Cardiac septum (tissue), 1 donor: ENCODE results near the gene PZP. TPM values are rescaled to one million over a fixed set of nuclear protein-coding genes. Genes with fewer than 3 reads are reported as not detected.
"Not testable (repeated sequence)": the region's sequence is repeated elsewhere in the genome, so short reads cannot be mapped to it uniquely, and the experiment has no call there.

Experiments
- DNase-seq: peaks from one replicate; pipeline ENCODE4 v3.0.0-alpha.2; 2020; ENCODE audit warnings: low spot score
- intact Hi-C: fragments of 100-400 bp; cut with DNase I; formaldehyde crosslinking; loops from one replicate; pipeline ENCODE4 v1.14.0; 2022
- total RNA-seq: library from RNA; stranded (reverse); fragmentation: NEBNext Ultra II Directional; extraction: Animal tissue kit (Norgen Biotek cat#: 25700); gene quantifications from one replicate; pipeline ENCODE4 v1.2.1, GENCODE V29; 2021
- donor health status: DM: no; HTN: no; CAD: no.

The PZP gene
- total RNA-seq, 1 donor from 2014 or later, result 0.46 TPM

- intact Hi-C loops, result no loop called here
- no peak for DNase-seq
Measured at GRCh38 chr12:9204380-9204779, 3.8 kb downstream of the PZP start.

GRCh38 chr12:9198012-9198411, 10.2 kb downstream of the PZP start:
- intact Hi-C loops, result no loop called here
- no peak for DNase-seq

- intact Hi-C loops, result no loop called here
Measured at GRCh38 chr12:9184276-9184675, 23.9 kb downstream of the PZP start.

GRCh38 chr12:9180810-9181209, 27.4 kb downstream of the PZP start:
- intact Hi-C loops, result no loop called here
- DNase-seq, result no peak

More at GRCh38 chr12:9184276-9184675, 23.9 kb downstream of the PZP start:
- no peak for DNase-seq

GRCh38 chr12:9179781-9180180, 28.4 kb downstream of the PZP start:
- intact Hi-C loops, result no loop called here

GRCh38 chr12:9169979-9170634, 38.1 kb downstream of the PZP start:
- DNase-seq, result no peak
- intact Hi-C loops, result loop anchor here (5.0 kb wide), 1 partner anchor 72 kb away; no protein-coding TSS in a partner anchor

More at GRCh38 chr12:9179781-9180180, 28.4 kb downstream of the PZP start:
- DNase-seq, result no peak

GRCh38 chr12:9167345-9167744, 40.9 kb downstream of the PZP start:
- not testable (repeated sequence) for DNase-seq
- intact Hi-C loops, result loop anchor here (5.0 kb wide), 1 partner anchor 75 kb away; no protein-coding TSS in a partner anchor

- intact Hi-C loops, result loop anchor here (5.0 kb wide), 1 partner anchor 46 kb away; the partner anchor contains the start of gene A2M
- DNase-seq, result no peak
Measured at GRCh38 chr12:9163392-9163791, 44.8 kb downstream of the PZP start.

- intact Hi-C loops, result no loop called here
Measured at GRCh38 chr12:9156119-9156518, 52.1 kb downstream of the PZP start.

GRCh38 chr12:9149372-9149771, 58.8 kb downstream of the PZP start:
- no peak for DNase-seq
- intact Hi-C loops, result no loop called here

More at GRCh38 chr12:9156119-9156518, 52.1 kb downstream of the PZP start:
- no peak for DNase-seq

GRCh38 chr12:9148926-9149325, 59.3 kb downstream of the PZP start:
- intact Hi-C loops, result no loop called here
- no peak for DNase-seq

- no peak for DNase-seq
- intact Hi-C loops, result no loop called here
Measured at GRCh38 chr12:9147461-9147860, 60.7 kb downstream of the PZP start.

- intact Hi-C loops, result no loop called here
- DNase-seq, result no peak
Measured at GRCh38 chr12:9144730-9145106, 63.5 kb downstream of the PZP start.

- DNase-seq, result no peak
- intact Hi-C loops, result no loop called here
Measured at GRCh38 chr12:9143929-9144729, 64.1 kb downstream of the PZP start.

- intact Hi-C loops, result no loop called here
Measured at GRCh38 chr12:9143137-9143536, 65.1 kb downstream of the PZP start.

GRCh38 chr12:9139588-9140290, 68.5 kb downstream of the PZP start:
- DNase-seq, intact Hi-C loops: not testable (repeated sequence)

More at GRCh38 chr12:9143137-9143536, 65.1 kb downstream of the PZP start:
- DNase-seq, result no peak

- intact Hi-C loops, result no loop called here
Measured at GRCh38 chr12:9135903-9136310, 72.3 kb downstream of the PZP start.

GRCh38 chr12:9134981-9135628, 73.1 kb downstream of the PZP start:
- no peak for DNase-seq
- intact Hi-C loops, result no loop called here

More at GRCh38 chr12:9135903-9136310, 72.3 kb downstream of the PZP start:
- no peak for DNase-seq

- intact Hi-C loops, result no loop called here
- no peak for DNase-seq
Measured at GRCh38 chr12:9133216-9133916, 74.8 kb downstream of the PZP start.
